Keratinocyte (primary cell): ENCODE results near the gene NADSYN1.

ENCODE experiments used
- EZH2 ChIP-seq: IDR thresholded peaks from one replicate; pipeline ENCODE4 v1.6.1; 2012; ENCODE audit warnings: inconsistent platforms, mild to moderate bottlenecking, low read length, moderate library complexity
- TF ChIP-seq, protein P1 (sequence below), 3 experiments: IDR thresholded peaks in 1 of 3; conservative IDR thresholded peaks in 1 of 3; optimal IDR thresholded peaks in 1 of 3; 2 replicates in 2 of 3; 3 replicates in 1 of 3; pipeline versions ENCODE3 to v1.5.1; 2011; ENCODE audit warnings: low read length in 3 of 3, mild to moderate bottlenecking in 3 of 3, moderate library complexity in 2 of 3, control low read depth in 1 of 3, inconsistent platforms in 1 of 3; ENCODE audit not compliant: insufficient read depth in 2 of 3; ENCODE audit errors: extremely low read depth in 1 of 3

DNA sequence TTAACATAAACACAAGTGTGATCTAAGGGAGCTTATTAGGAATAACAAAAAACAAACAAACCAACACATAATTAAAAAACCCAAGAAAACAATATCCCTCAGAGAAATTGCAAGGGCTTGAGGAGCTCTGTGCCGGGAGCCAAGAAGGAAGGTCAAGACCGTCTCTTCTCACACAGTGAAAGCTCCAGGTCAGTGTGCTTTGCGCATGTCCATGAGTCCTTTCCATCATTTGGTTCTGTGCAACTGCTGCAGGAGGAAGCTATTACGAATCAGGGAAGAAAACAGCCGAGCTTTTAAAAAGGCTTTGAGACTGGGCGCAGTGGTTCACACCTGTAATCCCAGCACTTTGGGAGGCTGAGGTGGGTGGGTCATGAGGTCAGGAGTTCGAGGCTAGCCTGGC, 89.4 kb downstream of the NADSYN1 start:
- TF ChIP-seq, protein P1, sequence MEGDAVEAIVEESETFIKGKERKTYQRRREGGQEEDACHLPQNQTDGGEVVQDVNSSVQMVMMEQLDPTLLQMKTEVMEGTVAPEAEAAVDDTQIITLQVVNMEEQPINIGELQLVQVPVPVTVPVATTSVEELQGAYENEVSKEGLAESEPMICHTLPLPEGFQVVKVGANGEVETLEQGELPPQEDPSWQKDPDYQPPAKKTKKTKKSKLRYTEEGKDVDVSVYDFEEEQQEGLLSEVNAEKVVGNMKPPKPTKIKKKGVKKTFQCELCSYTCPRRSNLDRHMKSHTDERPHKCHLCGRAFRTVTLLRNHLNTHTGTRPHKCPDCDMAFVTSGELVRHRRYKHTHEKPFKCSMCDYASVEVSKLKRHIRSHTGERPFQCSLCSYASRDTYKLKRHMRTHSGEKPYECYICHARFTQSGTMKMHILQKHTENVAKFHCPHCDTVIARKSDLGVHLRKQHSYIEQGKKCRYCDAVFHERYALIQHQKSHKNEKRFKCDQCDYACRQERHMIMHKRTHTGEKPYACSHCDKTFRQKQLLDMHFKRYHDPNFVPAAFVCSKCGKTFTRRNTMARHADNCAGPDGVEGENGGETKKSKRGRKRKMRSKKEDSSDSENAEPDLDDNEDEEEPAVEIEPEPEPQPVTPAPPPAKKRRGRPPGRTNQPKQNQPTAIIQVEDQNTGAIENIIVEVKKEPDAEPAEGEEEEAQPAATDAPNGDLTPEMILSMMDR (optimal IDR thresholded peaks at IDR 0.05 in 1 of 3, IDR thresholded peaks at IDR 0.05 in 1 of 3, conservative IDR thresholded peaks at IDR 0.05 in 1 of 3; ENCODE audit: extremely low read depth in 1 of 3, insufficient read depth in 2 of 3, low read length in 3 of 3) = no peak
- TF ChIP-seq EZH2 = no peak
